SH-SY5Y (cell line): ENCODE results near the gene PITRM1.

Experiments
- GATA2 ChIP-seq: IDR thresholded peaks from 2 replicates; pipeline ENCODE4 v1.6.1; 2011; ENCODE audit warnings: mild to moderate bottlenecking, low read depth, low read length
- GATA3 ChIP-seq: IDR thresholded peaks from 2 replicates; pipeline ENCODE4 v1.6.1; 2011; ENCODE audit warnings: low read depth, mild to moderate bottlenecking, low read length, moderate library complexity

DNA sequence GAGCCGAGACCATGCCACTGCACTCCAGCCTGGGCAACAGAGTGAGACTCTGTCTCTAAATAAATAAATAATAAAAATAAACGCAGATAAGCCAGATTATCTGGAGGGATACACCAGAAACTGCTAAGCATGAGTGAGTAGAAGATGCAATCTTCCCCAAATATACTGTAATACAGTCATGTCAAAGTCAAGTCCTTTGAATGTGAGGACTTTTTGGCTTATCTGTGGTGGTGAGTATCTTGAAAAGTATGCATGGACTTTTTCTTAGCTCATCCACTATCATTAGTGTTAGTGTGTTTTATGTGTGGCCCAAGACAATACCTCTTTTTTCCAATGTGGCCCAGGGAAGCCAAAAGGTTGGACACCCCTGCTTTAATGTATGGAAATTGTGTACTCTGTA, 44.7 kb upstream of the PITRM1 start:
- no peak for TF ChIP-seq GATA2
- no peak for TF ChIP-seq GATA3
